Heart left ventricle (tissue), 13 donors: Measurements from ENCODE around the gene BNC2.

Experiments
- POLR2A ChIP-seq, 2 donors: fragments of 450-650 bp; IDR thresholded peaks; one replicate each; pipeline ENCODE4 v1.6.1; 2017; ENCODE audit warnings: antibody characterized with exemption in 2 of 2, mild to moderate bottlenecking in 2 of 2, moderate library complexity in 2 of 2
- TF ChIP-seq, protein P1 (sequence below), 12 donors: fragments of 200-600 bp; sonication (generic) in 4 of 12; IDR thresholded peaks; one replicate each; pipeline versions ENCODE4 v1.5.0 to v1.8.0; 2018 to 2022; ENCODE audit warnings: antibody characterized with exemption in 12 of 12, mild to moderate bottlenecking in 5 of 12
- donor health status: ischemic (EF 13 %, LVEDD 7.1; RV severe dilation, severe dysfunction).
- donor health status: DM: no; HTN: yes; CAD: no.
- donor health status: DM: no; HTN: no; CAD: no.
- donor health status: ischemic (EF 25% LVEDD 6.9; RV normal size, moderate dysfunction).
- donor health status: ischemic (EF 25% LVEDD 5.7; RV mildly dilated, moderate dysfunction).
- donor health status: ischemic (EF 35%, LVEDD 5.7; RV mildly dilated, moderate dysfunction).
- donor health status: nonischemic (EF 11% LVEDD 7.7; RV severe dilation, severe dysfunction).
- donor health status: DM: yes; HTN: yes; CAD: no.
- donor health status: PGD.
- donor health status: ischemic (EF 29% LVEDD 5.4; RV normal size, mild dysfunction).
- donor health status: nonischemic (EF 23%, LVEDD 6.1; RV moderate dilation, normal function).

- TF ChIP-seq, protein P1, sequence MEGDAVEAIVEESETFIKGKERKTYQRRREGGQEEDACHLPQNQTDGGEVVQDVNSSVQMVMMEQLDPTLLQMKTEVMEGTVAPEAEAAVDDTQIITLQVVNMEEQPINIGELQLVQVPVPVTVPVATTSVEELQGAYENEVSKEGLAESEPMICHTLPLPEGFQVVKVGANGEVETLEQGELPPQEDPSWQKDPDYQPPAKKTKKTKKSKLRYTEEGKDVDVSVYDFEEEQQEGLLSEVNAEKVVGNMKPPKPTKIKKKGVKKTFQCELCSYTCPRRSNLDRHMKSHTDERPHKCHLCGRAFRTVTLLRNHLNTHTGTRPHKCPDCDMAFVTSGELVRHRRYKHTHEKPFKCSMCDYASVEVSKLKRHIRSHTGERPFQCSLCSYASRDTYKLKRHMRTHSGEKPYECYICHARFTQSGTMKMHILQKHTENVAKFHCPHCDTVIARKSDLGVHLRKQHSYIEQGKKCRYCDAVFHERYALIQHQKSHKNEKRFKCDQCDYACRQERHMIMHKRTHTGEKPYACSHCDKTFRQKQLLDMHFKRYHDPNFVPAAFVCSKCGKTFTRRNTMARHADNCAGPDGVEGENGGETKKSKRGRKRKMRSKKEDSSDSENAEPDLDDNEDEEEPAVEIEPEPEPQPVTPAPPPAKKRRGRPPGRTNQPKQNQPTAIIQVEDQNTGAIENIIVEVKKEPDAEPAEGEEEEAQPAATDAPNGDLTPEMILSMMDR (IDR thresholded peaks at IDR 0.05) = no peak
- no peak for TF ChIP-seq POLR2A (IDR thresholded peaks at IDR 0.05)
Measured at GRCh38 chr9:16484180-16484579, 386.3 kb downstream of the BNC2 start.
